Measurements from ENCODE around the gene CAPN5. TPM values are rescaled to one million over a fixed set of nuclear protein-coding genes. Genes with fewer than 3 reads are reported as not detected.

Gene CAPN5
- polyA plus RNA-seq, 4 donors: 22.6 to 31.9 (median 27.0) TPM

DNA sequence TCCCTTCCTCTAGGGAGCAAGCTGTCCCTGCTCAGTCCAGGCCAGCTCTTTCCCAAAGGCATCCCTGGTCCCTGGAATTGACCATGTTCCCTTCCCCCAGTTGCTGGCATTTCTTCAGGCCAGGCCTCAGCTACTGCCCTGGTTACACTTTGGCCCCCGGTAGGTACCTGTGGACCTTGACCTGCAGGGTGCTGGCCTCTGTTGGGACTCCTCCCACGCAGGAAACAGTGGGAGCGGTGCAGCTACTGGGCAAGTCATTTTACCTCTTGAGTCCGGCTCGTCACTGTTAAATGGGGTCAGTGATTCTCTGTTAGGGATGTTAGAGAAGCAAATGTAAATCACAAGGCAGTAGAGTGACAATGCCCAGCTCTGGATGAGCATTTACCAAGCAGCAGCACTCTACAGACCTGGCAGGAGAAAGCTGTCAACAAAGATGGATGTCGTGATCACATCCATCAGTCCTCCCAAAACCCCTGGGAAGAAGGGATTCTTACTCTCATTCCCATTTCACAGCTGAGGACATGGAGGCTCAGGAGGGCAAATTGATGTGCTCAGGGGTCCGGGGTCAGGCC lies 78.2 kb downstream of the CAPN5 start:
- no peak for DNase-seq (ENCODE audit: low read depth in 4 of 4, low spot score in 3 of 4)

DNA sequence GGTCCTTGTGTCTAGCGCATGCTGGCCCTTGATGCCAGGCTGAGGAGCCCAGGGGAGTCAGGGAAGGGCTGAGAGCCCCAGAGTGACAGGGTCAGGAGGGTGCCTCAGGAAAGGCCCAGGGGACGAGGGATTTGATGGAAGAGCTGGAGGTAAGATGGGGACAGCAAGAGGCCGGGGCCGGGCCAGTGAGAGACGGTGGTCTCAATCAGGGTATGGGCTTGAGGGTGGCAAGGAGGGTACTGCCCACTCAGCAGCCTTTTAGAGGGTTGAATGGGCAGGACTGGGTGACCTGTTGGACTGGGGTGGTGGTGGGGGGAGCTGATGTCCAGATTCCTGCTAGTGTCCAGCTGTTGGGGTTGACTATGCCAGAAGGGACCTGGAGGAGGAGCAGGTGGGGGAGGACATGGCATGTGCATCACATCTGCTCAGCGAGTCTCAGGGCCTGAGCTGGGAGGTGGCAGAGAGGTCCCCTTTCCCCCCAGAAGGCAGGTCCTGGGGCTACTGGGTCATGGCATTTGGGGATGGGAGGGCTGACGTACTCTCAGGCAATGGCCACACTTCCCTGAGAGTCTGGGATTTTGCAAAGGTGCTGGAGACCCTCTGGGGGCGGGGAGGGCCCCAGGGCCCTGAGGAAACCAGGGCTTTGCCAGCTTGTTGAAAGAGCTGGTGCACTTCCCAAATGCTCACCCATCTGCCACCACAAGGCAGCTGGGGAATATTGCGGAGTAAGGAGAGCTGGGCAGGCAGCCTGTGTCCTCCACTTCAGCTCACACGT lies 79.7 kb downstream of the CAPN5 start:
- no peak for DNase-seq (ENCODE audit: low read depth in 4 of 4, low spot score in 3 of 4)

DNA sequence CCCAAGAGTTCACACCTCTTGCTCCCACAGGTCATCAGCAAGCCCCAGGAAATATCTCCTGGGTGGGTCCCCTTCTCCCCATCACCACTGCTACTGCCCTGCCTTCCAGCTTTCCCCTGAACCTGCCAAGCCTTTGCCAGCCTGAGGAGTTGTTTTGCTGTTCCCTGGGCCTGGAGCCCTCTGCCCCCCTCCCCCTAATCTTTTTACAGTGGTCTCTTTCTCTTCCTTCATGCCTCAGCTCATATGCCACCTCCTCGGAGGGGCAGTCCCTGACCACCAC lies 80.2 kb downstream of the CAPN5 start:
- DNase-seq (ENCODE audit: low read depth in 4 of 4, low spot score in 3 of 4): no peak

DNA sequence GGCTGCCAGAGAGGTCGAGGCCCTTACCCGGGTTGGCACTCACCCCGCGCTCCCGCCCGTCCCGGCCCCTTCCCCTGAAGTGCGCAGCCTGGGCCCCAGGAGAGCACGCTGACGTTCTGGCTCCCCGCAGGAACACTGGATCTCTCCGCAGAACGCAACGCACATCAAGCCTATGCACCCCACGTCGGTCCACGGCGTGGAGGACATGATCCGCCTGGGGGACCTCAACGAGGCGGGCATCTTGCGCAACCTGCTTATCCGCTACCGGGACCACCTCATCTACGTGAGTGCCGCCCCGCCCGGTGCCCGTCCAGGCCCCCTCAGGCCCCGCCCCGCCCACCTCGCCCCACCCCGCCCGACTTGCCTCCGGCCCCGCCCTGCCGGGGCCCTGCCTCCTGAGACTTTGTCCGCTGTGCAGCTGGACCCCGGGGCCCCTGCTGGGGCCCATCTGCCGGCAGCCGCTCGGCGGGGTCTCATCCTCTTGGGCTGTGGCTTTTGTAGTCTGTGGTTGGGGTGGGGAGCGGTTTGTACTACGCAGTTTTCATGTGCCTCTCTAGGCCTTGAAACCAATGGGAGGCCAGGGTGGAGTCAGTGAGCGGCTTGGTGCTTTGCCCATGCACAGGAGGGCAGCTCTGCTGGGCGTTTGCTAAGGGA lies 81.0 kb downstream of the CAPN5 start:
- no peak for DNase-seq (ENCODE audit: low read depth in 4 of 4, low spot score in 3 of 4)

DNA sequence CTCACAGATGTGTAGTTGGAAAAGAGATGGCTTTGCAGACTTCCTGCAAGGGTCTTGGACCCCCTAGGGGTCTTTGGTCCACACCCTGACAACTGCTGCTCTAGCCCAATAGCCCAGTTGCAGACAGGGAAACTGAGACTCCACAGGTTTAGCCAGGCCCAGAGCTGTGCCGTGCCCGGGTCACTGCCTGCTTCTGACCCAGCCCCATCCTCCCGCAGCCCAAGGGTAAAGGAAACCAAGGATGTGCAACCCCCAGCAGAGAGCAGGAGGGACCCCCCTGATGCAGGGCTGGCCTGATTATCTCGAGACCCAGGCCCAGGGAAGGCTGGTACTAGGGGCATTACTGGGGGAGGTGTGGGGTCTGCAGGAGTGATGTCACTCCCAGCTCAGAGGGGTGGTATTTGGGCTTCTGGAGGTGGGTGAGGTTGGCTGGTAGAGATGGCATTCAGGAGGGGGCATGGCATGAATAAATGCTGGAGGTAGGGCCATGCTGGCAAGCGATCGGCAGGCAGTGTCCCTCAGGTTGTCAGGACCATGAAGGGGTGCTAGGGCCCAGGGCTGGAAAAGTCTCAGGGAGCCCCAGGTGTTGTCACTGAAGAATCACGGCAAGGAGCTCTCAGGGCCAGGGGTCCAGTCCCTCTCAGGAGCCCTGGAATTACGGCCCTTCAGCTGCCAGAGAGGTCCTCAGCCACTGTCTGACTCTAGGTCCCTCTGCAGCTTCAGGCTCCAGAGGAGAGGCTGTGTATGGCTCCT lies 82.4 kb downstream of the CAPN5 start:
- DNase-seq (ENCODE audit: low read depth in 4 of 4, low spot score in 3 of 4): no peak

DNA sequence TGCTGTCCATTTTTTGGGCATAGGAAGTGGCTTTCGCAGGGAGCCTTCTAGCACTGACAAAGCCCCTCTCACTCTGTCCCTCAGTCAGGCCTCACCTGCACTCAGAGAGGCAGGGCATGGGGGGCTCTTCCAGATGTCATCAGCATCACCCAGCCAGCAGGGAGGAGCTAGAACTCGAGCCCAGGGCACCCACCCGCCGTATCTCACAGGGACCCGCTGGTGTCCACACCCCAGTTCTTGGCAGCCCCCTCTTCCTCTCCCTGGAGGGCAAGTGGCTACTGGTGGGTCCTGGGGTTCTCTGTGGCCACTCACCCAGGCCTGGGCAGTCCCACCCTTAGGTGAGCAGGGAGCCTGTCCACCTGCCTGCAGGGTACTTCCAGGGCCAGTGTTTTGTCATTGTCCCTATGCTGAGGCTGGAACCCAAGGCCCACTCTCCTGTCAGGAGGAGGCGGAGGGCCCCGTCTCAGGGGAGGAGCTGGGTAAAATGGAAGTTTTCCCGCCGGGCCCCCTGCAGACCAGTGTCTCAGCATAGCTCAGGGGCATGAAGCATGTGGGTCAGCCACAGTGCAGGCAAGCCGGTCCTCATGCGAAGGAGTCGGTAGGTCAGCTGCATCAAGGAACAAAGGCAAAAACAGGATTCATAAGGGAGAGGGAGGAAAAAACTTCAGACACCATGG lies 83.1 kb downstream of the CAPN5 start:
- no peak for DNase-seq (ENCODE audit: low read depth in 4 of 4, low spot score in 3 of 4)

DNA sequence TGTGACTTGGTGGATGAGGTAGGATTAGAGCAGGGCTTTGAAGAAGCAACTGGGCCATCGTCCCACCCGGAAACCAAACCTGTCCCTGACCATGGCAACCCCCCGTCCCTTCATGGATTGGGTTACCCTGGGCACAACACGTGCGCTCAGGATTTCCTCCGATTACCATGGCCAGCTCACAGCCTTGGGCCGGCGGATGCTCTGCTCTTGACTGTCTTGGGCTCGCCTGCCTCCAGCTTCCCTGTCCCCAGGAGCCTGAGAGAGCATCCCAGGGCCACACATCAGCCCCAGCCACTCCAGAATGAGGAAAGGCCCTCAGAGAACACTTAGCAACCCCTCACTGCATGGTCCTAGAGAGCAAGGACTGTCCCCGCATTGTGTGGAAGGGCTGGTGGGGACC lies 84.1 kb downstream of the CAPN5 start:
- DNase-seq (ENCODE audit: low read depth in 4 of 4, low spot score in 3 of 4): no peak

DNA sequence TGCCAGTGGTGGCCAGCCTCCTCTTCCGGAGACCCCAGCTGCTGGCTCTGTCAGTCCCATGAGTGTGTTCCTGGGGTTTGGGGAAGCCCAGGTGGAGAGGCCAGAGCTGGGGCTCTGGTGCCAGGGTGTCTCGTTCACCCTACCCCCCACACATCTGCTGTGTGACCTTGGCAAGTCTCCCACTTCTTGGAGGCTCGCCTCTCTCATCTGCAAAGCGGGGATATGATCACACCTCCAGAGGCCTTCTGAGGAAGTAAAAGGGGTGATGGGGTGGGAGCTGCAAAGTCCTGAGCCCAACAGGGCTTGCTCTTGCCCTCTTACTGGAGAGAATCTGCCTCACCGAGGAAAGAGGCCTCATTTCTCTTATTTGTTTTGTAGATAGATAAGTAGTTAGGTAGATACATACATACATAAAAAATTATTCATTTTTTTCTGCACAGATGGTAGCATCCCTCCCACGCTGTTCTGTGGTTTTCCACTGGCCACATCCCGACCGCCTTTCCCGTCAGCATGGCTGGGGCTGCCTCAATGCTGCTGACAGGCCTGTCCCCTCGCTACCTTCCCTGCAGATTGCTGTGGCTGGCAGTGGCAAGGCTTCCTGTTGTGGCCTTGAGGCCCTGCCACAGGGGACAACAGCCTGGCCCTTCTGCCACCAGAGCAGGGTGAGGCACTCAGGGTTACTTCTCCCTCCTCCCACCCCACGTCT lies 85.2 kb downstream of the CAPN5 start:
- DNase-seq (ENCODE audit: low read depth in 4 of 4, low spot score in 3 of 4): no peak

DNA sequence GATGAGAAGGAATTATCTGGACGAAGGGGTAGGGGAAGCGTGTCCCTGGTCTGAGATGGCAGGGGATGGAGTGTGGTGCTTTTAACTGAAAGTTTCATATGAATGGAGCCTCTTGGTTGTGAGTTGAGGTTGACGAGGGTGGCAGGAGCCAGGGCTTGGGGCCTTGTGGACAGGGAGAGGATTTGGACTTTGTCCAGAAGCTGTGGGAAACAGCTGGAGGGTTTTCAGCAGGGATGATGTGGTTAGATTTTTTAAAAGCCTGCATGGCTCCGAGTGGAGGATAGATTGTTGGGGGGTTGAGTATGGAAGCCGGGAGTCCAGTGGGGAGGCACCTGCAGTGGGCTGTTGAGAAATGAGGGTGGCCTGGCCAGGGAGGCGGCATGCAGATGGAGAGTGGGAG lies 86.1 kb downstream of the CAPN5 start:
- DNase-seq (ENCODE audit: low read depth in 4 of 4, low spot score in 3 of 4): no peak

DNA sequence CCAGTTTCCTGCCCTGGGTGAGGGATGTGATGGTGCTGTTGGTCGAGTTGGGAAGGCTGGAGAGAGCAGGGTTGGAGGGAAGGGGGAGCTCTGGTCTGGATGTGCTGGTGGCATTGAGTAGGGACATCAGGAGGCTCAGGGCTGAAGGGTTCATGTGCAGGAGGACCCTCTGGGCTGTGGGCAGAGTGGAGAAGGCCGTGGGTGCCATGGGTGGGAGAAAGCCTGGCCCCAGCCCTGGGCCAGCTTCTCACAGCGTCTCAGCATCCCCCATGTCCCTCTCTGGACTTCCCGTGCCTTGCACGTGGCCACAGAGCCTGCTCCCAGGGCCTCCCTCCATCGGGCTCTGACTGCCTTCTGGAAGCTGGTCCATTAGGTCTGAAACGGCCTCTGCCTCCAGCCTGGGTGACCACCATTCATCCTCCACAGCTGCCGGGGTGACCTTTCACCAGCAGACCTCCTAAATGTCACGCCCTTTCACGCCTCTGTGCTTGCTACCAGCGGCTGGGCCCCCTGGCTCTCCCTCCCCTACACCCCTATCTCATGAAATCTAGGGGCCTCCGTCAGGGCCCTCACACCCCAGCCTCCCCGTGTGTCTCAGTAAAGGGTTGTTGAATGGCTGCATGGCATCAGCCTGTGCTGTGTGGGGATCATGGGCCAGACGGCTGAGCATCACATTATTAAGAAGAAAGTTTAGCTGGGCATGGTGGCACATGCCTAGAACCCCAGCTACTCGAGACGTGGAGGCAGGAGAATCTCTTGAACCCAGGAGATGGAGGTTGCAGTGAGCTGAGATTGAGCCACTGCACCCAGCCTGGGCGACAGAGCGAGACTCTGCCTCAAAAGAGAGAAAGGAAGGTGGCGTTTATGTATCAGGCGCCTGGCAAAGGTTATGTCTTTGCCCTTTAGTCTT lies 86.8 kb downstream of the CAPN5 start:
- DNase-seq (ENCODE audit: low read depth in 4 of 4, low spot score in 3 of 4): no peak

DNA sequence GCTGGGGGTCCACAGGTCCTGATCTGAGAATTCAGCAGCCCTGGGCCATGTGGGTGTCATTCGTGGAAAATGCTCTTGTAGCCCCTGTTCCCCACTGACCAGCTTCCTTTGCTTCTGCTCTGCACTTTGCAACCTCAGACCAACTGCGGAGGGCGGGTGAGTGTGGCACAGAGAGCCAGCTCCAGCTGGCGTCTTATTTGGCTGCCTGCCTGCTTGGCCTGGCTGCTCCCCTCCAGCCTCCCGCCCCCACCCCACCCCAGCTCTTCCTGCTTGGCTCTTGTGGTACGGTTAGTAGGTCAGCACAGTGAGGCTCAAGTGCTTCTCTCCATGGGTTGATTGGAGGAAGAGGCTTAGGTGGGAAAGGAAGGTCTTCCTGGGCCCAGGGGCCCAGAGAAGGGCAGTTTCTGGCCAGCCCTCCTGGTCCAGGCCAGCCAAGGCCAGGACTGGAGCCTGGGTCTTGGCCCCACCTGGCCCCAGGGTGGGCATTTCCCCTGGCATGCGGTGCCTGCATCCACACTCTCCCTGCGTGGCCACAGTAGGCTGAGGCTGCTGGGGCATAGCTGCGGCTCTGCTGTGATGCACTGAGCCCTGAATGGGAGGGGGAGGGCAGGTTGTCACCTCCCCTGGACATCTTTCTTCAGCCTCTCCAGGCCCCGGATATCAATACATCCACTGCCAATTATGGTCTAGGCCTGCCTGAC lies 87.8 kb downstream of the CAPN5 start:
- no peak for DNase-seq (ENCODE audit: low read depth in 4 of 4, low spot score in 3 of 4)

DNA sequence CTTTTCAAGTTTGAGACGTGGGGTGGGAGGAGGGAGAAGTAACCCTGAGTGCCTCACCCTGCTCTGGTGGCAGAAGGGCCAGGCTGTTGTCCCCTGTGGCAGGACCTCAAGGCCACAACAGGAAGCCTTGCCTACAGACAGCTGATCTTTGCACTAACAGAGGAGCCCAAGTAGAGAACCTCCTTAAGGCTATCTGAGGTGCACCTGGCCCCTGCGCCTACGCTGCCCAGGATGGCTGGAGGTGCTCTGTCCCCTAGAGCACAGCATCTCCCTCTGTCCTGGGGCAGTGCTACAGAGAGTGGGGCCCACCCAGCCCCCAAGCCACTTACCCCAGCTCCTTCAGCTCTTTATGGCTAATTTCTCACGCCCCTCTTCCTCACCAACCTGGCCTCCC lies 88.3 kb downstream of the CAPN5 start:
- DNase-seq (ENCODE audit: low read depth in 4 of 4, low spot score in 3 of 4): no peak

DNA sequence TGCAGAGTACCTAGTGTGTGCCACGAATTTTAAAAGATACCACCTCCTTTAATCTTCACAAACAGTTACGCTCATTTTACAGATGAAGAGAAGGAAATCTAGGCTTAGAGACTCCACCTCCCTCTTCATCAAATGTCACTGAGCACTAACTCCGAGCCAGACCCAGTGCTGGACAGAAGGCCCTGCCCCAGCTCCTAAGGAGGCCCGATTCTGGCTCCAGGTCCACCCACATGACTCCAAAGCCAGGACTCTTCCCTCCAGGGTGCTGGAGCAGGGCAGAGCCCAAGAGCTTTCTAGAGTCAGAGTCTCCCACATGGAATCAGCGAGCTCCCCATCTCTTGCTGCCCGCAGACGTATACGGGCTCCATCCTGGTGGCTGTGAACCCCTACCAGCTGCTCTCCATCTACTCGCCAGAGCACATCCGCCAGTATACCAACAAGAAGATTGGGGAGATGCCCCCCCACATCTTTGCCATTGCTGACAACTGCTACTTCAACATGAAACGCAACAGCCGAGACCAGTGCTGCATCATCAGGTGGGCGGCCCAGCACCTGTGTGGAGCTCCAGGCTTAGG lies 88.9 kb downstream of the CAPN5 start:
- no peak for DNase-seq (ENCODE audit: low read depth in 4 of 4, low spot score in 3 of 4)

DNA sequence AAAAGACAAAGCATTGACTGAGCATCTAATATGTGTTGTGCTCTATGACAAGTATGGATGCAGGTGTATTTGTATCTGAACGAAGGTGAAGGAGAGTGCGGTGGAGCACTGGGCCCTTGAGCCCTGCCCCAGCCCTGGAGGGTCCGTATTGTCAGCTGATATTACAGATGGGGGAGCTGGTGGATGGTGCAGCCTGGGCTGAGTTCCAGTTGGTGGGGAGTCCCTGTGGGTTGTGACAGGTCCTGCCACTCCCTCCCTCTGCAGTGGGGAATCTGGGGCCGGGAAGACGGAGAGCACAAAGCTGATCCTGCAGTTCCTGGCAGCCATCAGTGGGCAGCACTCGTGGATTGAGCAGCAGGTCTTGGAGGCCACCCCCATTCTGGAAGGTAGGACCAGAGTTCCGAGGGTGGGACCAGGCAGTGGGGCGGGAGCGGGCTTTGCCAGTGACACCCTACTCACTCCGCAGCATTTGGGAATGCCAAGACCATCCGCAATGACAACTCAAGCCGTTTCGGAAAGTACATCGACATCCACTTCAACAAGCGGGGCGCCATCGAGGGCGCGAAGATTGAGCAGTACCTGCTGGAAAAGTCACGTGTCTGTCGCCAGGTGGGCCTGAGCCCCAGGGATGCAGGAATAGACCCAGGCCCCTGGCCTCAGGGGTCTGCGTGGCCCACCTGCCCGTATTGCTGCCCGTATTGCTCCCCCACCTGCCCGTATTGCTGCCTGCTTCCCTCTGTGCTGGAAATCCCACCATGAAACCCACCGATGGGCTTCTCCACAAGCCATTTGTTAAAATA lies 89.8 kb downstream of the CAPN5 start:
- DNase-seq (ENCODE audit: low read depth in 4 of 4, low spot score in 3 of 4): no peak

DNA sequence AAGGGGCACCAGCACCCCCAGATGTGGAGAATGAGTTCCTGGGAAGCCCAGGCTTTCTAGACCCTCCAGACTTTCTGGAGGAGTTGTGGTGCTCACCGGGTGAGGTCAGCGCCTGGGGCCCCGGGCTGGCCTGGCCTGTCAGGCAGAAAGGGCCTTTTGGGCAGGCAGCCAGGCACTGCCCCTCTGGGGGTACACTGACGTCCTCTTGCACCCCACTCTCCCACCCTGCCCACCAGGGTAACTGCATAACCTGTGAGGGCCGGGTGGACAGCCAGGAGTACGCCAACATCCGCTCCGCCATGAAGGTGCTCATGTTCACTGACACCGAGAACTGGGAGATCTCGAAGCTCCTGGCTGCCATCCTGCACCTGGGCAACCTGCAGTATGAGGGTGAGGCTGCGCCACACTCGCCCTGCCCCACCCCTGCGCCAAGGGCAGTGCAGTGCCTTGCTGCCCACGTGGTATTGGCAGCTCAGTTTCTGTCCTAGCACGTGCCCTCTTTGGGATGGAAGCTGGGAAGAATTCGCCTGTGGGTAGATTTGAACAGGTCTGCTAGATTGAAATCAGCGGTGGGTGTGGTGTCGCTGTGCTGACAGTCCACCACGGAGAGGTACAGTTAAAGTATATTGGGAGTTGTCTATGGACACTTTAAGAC lies 91.4 kb downstream of the CAPN5 start:
- DNase-seq (ENCODE audit: low read depth in 4 of 4, low spot score in 3 of 4): no peak

DNA sequence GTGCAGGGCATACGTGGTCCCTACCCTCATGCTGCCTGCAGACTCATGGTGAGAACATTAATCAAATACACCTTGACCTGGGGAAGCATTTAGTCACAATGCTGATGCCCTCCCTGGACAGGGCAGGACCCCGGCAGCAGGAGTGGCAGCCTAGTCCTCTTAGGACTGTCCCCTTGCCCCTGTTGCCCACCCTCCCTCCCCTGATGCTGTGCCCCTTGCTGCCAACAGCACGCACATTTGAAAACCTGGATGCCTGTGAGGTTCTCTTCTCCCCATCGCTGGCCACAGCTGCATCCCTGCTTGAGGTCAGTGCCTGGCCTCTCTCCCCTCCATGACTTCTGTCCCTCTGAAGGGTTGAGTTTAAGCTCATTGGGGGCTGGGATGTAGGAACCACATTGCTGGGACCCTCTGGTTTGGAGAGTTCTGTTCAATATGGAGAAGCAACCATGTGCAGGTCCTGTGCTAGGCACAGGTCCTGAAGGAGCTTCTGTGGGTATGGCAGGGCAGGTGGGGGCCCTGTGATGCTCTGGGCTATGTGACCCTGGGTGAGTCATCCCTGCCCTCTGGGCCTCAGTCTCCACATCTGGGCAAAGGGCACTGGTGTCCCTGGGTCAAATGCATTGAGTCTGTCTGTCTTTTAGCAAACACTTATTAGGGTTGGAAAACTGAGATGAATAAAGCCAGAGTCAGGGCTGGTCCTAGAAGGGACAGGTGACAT lies 92.6 kb downstream of the CAPN5 start:
- no peak for DNase-seq (ENCODE audit: low read depth in 4 of 4, low spot score in 3 of 4)
